NCI-H2029 treated with DMSO at 0.1 percent for 48 hours (cell line): ENCODE results near the gene BCR.
"Not testable (repeated sequence)": the region's sequence is repeated elsewhere in the genome, so short reads cannot be mapped to it uniquely, and the experiment has no call there.

Experiments
- DNase-seq: peaks from one replicate; lab custom pipeline; 2025; lab: John Stamatoyannopoulos, UW

The BCR gene

DNA sequence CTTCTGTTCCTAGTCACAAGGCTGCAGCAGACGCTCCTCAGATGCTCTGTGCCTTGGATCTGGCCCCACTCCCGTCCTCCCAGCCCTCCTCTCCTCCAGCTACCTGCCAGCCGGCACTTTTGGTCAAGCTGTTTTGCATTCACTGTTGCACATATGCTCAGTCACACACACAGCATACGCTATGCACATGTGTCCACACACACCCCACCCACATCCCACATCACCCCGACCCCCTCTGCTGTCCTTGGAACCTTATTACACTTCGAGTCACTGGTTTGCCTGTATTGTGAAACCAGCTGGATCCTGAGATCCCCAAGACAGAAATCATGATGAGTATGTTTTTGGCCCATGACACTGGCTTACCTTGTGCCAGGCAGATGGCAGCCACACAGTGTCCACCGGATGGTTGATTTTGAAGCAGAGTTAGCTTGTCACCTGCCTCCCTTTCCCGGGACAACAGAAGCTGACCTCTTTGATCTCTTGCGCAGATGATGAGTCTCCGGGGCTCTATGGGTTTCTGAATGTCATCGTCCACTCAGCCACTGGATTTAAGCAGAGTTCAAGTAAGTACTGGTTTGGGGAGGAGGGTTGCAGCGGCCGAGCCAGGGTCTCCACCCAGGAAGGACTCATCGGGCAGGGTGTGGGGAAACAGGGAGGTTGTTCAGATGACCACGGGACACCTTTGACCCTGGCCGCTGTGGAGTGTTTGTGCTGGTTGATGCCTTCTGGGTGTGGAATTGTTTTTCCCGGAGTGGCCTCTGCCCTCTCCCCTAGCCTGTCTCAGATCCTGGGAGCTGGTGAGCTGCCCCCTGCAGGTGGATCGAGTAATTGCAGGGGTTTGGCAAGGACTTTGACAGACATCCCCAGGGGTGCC is 109.8 kb downstream of the BCR start:
- DNase-seq, result no peak

GRCh38 chr22:23291806-23292452 is 111.6 kb downstream of the BCR start:
- DNase-seq, result no peak

GRCh38 chr22:23292453-23293350 is 112.4 kb downstream of the BCR start:
- no peak for DNase-seq

DNA sequence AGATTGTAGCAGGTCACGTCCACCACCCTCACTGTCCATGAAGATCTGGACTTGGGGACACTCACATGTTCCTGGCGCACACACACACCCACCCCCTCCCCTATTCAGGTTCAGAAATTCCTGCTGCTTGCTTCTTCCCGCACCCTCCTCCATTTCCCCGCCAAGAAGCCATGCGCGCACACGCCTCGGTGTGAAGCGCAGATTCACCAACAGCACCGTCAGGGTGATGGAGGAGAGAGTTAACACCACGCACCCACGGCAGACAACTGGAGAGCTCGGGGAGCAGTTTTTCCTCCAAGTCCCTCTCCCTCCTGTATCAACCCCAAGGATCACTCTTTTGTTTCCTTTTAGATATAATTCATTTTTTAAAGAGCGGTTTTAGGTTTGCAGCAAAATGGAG is 113.4 kb downstream of the BCR start:
- DNase-seq, result no peak

DNA sequence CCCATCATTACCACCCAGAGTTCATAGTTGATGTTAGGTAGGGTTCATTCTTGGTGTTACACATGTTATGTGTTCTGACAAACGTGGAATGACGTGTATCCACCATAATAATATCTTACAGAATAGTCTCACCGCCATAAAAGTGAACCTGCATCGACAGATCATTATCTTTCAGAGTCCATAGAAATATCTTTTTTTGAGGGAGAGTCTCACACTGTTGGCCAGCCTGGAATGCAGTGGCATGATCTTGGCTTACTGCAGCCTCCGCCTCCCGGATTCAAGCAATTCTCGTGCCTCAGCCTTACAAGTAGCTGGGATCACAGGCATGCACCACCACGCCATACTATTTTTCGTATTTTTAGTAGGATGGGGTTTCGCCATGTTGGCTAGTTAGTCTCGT is 113.9 kb downstream of the BCR start:
- DNase-seq, result no peak

DNA sequence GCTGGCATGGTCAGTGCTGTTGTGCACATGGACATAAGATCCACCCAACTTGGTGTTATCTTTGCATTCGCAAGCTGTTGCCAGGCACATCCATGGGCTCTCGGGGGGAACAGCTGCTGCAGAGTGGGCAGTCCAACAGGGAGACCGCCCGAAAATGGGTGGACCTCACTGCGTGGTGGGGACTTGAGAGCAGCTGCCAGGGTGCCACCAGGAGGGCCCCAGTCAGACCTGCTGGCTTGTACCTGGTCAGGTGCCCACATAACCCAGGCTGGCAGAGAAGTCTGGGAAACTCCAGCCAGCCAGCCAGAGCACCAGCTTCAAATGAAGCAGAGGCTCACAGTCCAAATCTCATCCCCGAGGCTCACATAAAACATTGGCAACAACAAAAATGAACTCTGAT is 120.2 kb downstream of the BCR start:
- no peak for DNase-seq

DNA sequence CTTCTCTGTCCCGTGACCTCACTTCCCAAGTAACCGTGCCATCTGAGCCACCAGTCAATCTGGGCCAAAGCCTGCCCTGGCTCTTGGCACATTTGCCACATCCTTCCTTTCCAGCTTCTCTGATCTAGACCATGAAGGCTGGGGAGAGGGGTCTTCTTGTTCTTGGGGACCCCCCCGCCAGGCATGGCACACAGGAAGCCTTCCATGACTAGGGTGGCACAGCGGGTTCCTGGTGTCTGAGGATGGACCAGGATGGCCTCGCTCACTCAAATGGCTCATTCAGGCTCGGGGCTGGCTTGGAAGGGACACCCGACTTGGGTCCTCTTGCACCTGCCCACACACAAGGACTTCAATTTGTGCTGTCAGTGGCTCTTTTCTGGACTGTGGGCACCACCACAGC is 121.3 kb downstream of the BCR start:
- DNase-seq, result no peak

DNA sequence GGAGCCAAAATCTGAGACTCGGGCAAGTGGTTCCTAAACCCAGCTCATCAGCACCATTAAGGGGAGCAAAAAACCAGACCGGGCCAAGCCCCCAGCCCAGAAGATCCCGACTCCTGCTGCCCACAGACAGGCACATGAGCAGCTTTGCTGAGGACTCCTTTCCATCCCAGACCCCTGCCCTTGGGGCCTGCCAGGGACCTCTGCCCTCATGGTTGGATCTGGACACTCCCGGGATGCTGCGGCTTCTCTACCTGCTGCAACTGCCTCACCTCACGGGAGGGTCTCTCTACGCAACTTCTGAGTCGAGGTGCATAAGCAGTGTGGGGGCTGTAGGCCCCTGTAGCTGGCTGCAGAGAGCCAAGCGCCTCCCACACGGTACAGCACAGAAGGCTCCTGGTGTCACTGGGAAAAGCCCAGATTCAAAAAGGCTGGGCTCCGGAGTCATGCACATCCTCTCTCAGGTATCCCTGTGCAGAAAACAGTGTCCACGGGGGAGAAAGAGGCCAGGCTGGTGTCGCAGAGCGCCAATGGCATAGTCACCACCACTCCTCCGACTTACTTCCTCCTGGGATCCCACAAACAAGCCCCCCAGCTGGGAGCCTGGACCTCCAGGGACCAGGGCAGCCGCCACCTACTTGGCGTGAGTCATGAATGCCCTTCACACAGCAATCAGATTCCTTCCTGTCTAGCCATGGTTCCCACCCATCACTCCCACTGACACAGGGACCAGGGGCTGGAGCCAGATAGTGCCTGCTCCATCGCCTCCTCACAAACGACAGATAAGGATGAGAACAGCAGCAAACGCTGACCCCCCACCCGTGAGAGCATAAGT is 122.1 kb downstream of the BCR start:
- no peak for DNase-seq

DNA sequence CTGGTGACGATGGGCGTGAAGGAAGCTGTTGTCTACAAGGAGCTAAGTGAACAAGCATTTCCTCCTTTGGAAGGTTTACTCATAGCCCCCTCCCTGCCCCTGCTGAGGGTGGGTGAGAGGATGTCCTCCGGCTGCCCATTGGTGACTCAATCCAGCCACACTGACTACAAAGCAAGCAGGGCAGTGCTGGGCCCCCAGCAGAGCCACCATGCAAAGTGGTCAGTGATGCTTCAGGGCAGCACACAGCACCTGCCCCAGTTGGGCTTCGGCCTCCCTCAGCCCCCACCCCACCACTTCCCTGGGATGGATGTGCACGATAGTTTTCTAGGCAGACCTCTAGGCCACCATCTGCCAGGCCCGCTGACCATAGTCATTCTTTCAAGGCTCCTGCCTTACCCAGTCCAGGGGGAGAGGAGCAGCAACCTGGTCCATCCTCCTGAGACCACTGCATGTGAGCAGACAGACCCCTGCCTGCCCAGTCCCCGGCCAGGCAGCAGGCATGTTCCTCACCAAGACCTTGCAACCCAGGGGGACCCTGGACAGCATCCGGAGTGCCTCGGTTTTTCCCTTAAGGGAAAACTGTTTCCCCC is 125.1 kb downstream of the BCR start:
- DNase-seq, result no peak

GRCh38 chr22:23305922-23306374 is 125.6 kb downstream of the BCR start:
- no peak for DNase-seq

DNA sequence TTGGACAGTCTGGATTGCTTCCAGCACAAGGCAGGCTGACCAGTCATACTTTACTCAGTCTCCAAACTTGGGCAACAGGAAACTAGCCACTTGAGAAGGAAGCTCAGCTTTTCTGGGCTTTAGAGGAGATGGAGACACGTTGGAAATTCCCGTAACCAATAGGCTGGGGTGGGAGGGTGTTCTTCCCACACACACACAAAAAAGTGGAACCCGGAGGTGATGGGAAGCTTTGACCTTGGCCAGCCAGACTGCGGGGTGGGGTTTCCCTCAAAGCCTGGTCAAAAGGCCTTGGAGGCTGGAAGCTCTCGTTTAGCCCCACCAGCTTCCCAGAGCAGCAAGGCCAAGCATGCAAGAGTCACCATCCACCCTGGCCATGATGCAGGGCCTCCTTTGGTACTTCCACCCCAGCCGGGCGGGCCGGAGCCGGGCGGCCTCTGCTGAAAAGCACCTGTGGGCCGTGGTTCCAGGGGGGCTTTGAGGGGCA is 126.2 kb downstream of the BCR start:
- DNase-seq, result no peak

DNA sequence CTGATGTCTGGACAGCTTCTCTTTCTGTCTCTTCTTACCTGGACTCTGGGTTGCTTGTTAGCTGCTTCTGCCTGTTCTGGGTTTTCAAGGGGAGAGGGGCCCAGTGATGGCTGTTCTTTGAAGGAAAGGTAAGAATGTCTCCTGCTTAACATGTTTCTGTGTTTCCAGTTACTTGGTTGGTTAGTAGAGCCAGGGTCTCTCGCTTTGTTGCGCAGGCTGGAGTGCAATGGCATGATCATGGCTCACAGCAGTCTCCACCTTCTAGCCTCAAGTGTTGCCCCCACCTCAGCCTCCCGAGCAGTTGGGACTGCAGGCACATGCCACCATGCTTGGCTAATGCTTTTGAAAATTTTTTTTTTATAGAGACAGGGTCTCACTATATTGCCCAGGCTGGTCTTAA is 126.6 kb downstream of the BCR start:
- DNase-seq, result no peak

DNA sequence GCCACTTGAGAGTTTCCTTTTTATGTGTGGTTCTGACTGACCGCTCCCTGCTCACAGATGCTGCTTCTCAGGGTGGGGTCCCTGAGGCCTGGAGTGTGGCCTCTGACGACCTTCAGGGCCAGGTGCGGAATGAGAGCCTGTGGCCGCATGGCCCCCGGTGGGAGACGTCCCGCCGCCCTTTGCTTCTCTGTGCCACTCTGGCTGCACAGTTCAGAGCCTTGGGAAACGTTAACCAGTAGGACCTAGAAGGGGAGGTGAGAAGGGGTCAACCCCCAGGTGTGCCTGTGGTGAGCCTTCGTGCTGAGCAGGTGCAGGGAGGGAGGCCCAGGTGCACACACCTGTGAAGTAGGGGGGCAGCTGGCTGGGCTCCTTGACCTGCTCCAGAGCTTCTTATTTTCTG is 127.2 kb downstream of the BCR start:
- not testable (repeated sequence) for DNase-seq

GRCh38 chr22:23309261-23309660 is 129.0 kb downstream of the BCR start:
- DNase-seq, result not testable (repeated sequence)

DNA sequence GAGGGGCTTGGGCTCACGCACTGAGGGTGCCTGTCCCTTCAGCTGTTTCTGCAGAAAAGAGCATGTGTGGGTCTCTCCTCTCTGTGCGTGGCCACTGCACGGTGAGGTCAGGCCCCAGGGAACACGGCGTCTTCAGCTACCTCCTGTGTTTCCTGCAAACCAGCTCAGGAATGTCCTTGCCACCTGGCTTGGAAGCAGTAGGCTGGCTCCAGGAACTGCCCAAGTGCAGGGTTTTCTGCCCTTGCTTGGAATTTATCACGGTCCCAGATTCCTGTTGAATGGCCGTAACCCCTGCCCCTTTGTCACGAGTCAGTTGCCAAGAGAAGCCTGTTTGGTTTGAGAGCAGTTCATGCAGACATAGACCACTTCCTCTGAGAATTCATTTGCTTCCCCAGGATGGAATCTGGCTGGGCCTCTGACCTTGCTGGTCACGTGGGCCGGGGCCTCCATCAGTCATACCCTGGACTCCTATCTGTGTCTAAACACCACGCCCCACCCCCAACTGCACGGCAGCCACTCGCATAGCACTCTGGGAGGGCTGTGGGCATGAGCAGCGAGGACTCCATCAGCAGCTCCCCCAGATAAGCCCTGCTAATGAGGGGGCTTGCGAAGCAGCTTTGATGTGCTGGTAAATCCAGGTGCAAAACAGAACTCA is 130.3 kb downstream of the BCR start:
- DNase-seq, result not testable (repeated sequence)

DNA sequence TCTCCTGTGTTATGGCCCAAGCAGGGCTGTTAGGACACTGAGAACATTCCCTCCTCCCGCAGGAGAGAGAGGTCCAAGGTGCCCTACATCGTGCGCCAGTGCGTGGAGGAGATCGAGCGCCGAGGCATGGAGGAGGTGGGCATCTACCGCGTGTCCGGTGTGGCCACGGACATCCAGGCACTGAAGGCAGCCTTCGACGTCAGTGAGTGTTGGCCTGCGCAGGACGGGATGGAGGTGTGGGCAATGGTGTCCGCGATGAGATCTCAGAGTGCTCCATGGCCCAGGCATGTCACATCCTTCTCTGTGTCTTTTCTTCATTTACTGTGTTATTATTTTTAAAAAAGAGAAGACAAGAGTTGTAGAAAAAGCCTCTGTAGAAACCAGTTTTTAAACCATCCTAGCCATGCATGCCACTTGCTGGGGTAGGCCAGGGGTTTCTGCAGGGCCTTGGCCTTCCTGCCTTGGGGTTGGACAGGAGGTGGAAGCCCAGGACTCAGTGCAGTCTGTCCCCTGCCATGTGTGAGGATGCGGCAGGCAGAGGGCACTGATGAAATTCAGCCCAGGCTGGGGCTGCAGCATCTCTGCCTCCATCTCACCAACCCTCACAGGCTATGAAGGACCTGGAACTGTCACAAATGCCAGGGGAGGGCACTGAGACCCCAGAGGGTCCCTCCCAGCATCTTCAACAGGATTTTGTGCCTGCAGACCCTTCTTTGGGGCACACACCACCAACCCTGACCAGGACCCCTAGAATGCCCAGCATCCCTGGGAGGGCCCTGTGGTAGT is 131.5 kb downstream of the BCR start:
- DNase-seq, result not testable (repeated sequence)

- no peak for DNase-seq
These were observed 133.7 kb downstream of the BCR start for GRCh38 chr22:23313791-23314567.

GRCh38 chr22:23315341-23315917 is 135.1 kb downstream of the BCR start:
- DNase-seq, result peak; percentile 3
